GM20000 (cell line): ENCODE measurements around the gene SUMF2.
A peak's percentile ranks its signal among the peaks of the same experiment; 100 is the strongest.
"Not testable (repeated sequence)": the region's sequence is repeated elsewhere in the genome, so short reads cannot be mapped to it uniquely, and the experiment has no call there.

ENCODE experiments used
- DNase-seq: peaks from one replicate; pipeline ENCODE4 v3.0.0; 2012; ENCODE audit warnings: low spot score
- CTCF ChIP-seq: IDR thresholded peaks from 2 replicates; pipeline ENCODE4 v1.5.1; 2012; ENCODE audit warnings: mild to moderate bottlenecking, control low read depth; ENCODE audit errors: extremely low read depth, missing control alignments

The SUMF2 gene

GRCh38 chr7:56051339-56052191 is 12.5 kb upstream of the SUMF2 start, which contains the start of the genes CCT6A and PSPH:
CCT6A (plus strand) TSS chr7:56051765; CDS start chr7:56051849, 84 bp downstream.
PSPH (minus strand) TSS chr7:56051444; CDS start chr7:56021212, 30,232 bp downstream.
- no peak for TF ChIP-seq CTCF
- peak; percentile 96 for DNase-seq

- TF ChIP-seq CTCF = no peak
These were observed 10.7 kb upstream of the SUMF2 start for GRCh38 chr7:56053379-56053778.

GRCh38 chr7:56053993-56054392 is 10.1 kb upstream of the SUMF2 start:
- no peak for DNase-seq
- TF ChIP-seq CTCF = no peak

More at GRCh38 chr7:56053379-56053778, 10.7 kb upstream of the SUMF2 start:
- no peak for DNase-seq

GRCh38 chr7:56062382-56062781 is 1.7 kb upstream of the SUMF2 start:
- TF ChIP-seq CTCF = no peak
- DNase-seq = no peak

GRCh38 chr7:56063500-56063881 is 595 bp upstream of the SUMF2 start:
- no peak for DNase-seq
- no peak for TF ChIP-seq CTCF

- not testable (repeated sequence) for DNase-seq
These were observed 2.3 kb downstream of the SUMF2 start for GRCh38 chr7:56066376-56066775.

- peak; percentile 80 for TF ChIP-seq CTCF
- DNase-seq = peak; percentile 80
These were observed 10.3 kb downstream of the SUMF2 start for GRCh38 chr7:56074371-56074791.

- no peak for TF ChIP-seq CTCF
- DNase-seq = no peak
These were observed 13.6 kb downstream of the SUMF2 start for GRCh38 chr7:56077681-56078080.
